GM23248 (cell line): ENCODE data around the gene TANGO6. TPM values are rescaled to one million over a fixed set of nuclear protein-coding genes. Genes with fewer than 3 reads are reported as not detected.

Experiments
- DNase-seq: peaks from one replicate; pipeline ENCODE4 v3.0.0-alpha.2; 2015
- H2AFZ ChIP-seq: fragments of 200-600 bp; sonication (generic); 2 replicates; pipeline ENCODE4 v1.6.1; 2016; ENCODE audit warnings: antibody characterized with exemption
- H3F3A ChIP-seq: fragments of 200-600 bp; sonication (generic); 2 replicates; pipeline ENCODE4 v1.6.1; 2016; ENCODE audit warnings: mild to moderate bottlenecking, antibody characterized with exemption, mixed run types; ENCODE audit not compliant: insufficient read depth
- H3K27ac ChIP-seq: fragments of 200-600 bp; sonication (generic); 2 replicates; pipeline ENCODE4 v1.5.1; 2016; ENCODE audit warnings: mild to moderate bottlenecking
- H3K27me3 ChIP-seq: fragments of 200-600 bp; sonication (generic); replicated peaks from 2 replicates; pipeline ENCODE4 v1.6.1; 2016; ENCODE audit warnings: mild to moderate bottlenecking; ENCODE audit not compliant: insufficient read depth
- H3K36me3 ChIP-seq: fragments of 200-600 bp; sonication (generic); 2 replicates; pipeline ENCODE4 v1.6.1; 2016; ENCODE audit warnings: low read depth, mild to moderate bottlenecking
- H3K4me1 ChIP-seq: fragments of 200-600 bp; sonication (generic); 2 replicates; pipeline ENCODE4 v1.6.1; 2016; ENCODE audit warnings: mild to moderate bottlenecking; ENCODE audit not compliant: insufficient read depth
- H3K4me2 ChIP-seq: fragments of 200-600 bp; sonication (generic); one replicate; pipeline ENCODE4 v1.6.1; 2016; ENCODE audit warnings: mild to moderate bottlenecking; ENCODE audit not compliant: unreplicated experiment
- H3K4me3 ChIP-seq: fragments of 200-600 bp; sonication (generic); 2 replicates; pipeline ENCODE4 v1.5.1; 2016; ENCODE audit warnings: mild to moderate bottlenecking
- H3K79me2 ChIP-seq: fragments of 200-600 bp; sonication (generic); 2 replicates; pipeline ENCODE4 v1.6.1; 2016; ENCODE audit warnings: mild to moderate bottlenecking; ENCODE audit not compliant: insufficient read depth
- H3K9ac ChIP-seq: fragments of 200-600 bp; sonication (generic); 2 replicates; pipeline ENCODE4 v1.6.1; 2016; ENCODE audit warnings: mild to moderate bottlenecking
- H3K9me2 ChIP-seq: fragments of 200-600 bp; sonication (generic); 2 replicates; pipeline ENCODE4 v1.6.1; 2016; ENCODE audit warnings: mixed run types, mild to moderate bottlenecking, moderate library complexity; ENCODE audit not compliant: insufficient read depth
- H3K9me3 ChIP-seq: fragments of 200-600 bp; sonication (generic); one replicate; pipeline ENCODE4 v1.6.1; 2017; ENCODE audit warnings: low read depth
- H4K20me1 ChIP-seq: fragments of 200-600 bp; sonication (generic); 2 replicates; pipeline ENCODE4 v1.6.0; 2016; ENCODE audit not compliant: insufficient read depth
- EZH2 ChIP-seq: fragments of 200-600 bp; sonication (generic); IDR thresholded peaks from 2 replicates; pipeline ENCODE4 v1.6.1; 2018; ENCODE audit warnings: antibody characterized with exemption, mild to moderate bottlenecking; ENCODE audit not compliant: insufficient read depth, poor library complexity, severe bottlenecking
- EZH2phosphoT487 ChIP-seq: fragments of 200-600 bp; sonication (generic); IDR thresholded peaks from 2 replicates; pipeline ENCODE4 v1.6.1; 2018; ENCODE audit warnings: antibody characterized with exemption, moderate library complexity, mild to moderate bottlenecking, low read depth; ENCODE audit not compliant: insufficient read depth
- WGBS, 2 experiments: methylation state at CpG; one replicate each; pipeline ENCODE4 v1.1.6; 2015 to 2017; ENCODE audit warnings: low lambda C conversion rate in 2 of 2, low coverage in 1 of 2; ENCODE audit errors: missing lambda C conversion rate in 2 of 2; 5-methylcytosine and 5-hydroxymethylcytosine counted together
- in situ Hi-C: fragments of 300-500 bp; cut with MboI; formaldehyde crosslinking; loops from 2 replicates; pipeline ENCODE4 v1.15.0; 2020
- polyA plus RNA-seq: library from polyadenylated mRNA; unstranded; fragments of >200 nt; fragmentation: Nextera tagmentation; extraction: Ambion mirVana; gene quantifications from 2 replicates; pipeline ENCODE4 v1.2.1, GENCODE V29; 2016
- total RNA-seq: library from RNA; depleted of rRNA; stranded (reverse); fragments of >200 nt; shearing (Covaris generic); gene quantifications from 2 replicates; pipeline ENCODE4 v1.2.3, GENCODE V29; 2014

The TANGO6 gene
- total and polyA plus RNA-seq, 2 experiments from 2014 or later, result 7.8 to 12.8 TPM

DNA sequence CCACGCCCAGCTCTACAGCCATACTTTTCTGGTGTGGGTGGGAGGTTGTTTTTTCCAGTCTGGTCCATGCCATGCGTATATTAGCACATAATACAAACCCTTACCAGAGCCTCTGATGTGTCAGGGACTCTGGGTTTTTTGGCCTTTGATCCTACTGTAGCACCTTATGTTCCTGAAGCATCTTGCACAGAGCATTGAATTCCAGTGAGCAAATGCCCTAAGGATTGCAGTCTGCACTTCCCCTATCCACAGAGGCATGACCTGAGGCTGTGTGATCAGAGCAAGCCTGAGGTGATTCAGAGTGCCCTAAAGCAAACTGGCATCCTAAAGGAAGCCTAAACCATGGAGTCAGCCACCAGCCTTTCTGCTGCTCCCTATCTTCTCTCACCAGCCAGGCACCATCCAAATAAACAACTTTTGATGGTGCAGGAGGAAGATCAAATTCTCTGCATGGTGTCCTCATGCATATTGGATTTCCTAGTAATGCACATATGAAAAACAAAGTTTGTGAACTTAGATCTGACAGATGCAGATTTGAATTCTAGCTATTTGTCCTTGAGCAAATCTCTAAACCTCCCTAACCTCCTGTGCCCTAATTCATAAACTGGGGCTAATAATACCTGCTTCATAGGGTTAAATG is 220.9 kb downstream of the TANGO6 start:
- Histone ChIP-seq H3K4me1 (peaks cover 12% of the 10 kb centered on the region), H4K20me1 (no peaks in the 10 kb centered on the region), H3K9ac (no peak overlapping the region), H3K79me2 (no peaks in the 10 kb centered on the region), H2AFZ (no peak overlapping the region), H3K4me3 (no peak overlapping the region), H3K27me3 (no peaks in the 10 kb centered on the region), H3K36me3 (no peaks in the 10 kb centered on the region), H3K27ac (peak overlapping the region; percentile 22), H3K4me2 (no peak overlapping the region), H3F3A (peaks cover 9% of the 10 kb centered on the region; the same call in 1 of the 2 replicates), H3K9me3 (no peaks in the 10 kb centered on the region), H3K9me2 (no peaks in the 10 kb centered on the region)
- 96% methylated on average over 2 of the region's 2 CpGs for WGBS, 2 experiments
- in situ Hi-C loops, result no loop called here
- TF ChIP-seq EZH2, result no peak
- DNase-seq, result peak; percentile 72

DNA sequence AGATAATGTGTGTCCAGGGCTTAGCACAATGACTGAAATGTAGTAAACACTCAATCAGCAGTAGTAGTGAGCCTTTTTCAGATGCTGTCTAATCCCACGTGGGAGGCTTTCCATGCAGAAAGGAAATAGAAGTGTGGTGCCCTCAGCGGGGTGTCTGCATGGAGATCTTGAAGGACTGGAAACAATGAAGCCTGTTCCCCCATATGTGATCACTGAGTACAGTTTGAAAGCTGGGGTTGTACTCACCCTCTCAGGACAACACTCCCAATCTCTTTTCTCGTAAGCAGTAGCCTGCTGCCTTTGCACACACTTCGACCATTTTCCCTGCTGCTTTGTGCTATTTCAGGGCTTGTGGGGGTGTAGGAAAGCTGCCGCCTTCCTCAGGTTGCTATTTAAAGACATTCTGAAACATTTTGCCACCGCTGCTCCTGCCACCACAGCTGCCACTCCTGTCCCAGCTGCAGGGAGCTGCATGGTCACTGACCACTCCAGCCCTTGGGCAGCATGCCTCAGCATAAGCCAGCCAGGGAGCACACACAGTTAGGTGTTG is 221.5 kb downstream of the TANGO6 start:
- no peak overlapping the region for H3K9ac ChIP-seq
- TF ChIP-seq EZH2phosphoT487, result no peak
- TF ChIP-seq EZH2, result no peak
- no peak overlapping the region for H3K4me2 ChIP-seq
- H3K9me3 ChIP-seq, result no peaks in the 10 kb centered on the region
- H3K4me1 ChIP-seq, result peaks cover 12% of the 10 kb centered on the region
- peak overlapping the region; percentile 22 for H3K27ac ChIP-seq
- H4K20me1 ChIP-seq, result no peaks in the 10 kb centered on the region
- H3K4me3 ChIP-seq, result no peak overlapping the region
- in situ Hi-C loops, result no loop called here
- no peaks in the 10 kb centered on the region for H3K79me2 ChIP-seq
- H2AFZ ChIP-seq, result no peak overlapping the region
- H3K36me3 ChIP-seq, result no peaks in the 10 kb centered on the region
- 57 to 59% methylated on average over 6 of the region's 6 CpGs for WGBS, 2 experiments
- peak; percentile 20 for DNase-seq
- H3F3A ChIP-seq, result peaks cover 9% of the 10 kb centered on the region; the same call in 1 of the 2 replicates
- H3K27me3 ChIP-seq, result no peaks in the 10 kb centered on the region
- H3K9me2 ChIP-seq, result no peaks in the 10 kb centered on the region

DNA sequence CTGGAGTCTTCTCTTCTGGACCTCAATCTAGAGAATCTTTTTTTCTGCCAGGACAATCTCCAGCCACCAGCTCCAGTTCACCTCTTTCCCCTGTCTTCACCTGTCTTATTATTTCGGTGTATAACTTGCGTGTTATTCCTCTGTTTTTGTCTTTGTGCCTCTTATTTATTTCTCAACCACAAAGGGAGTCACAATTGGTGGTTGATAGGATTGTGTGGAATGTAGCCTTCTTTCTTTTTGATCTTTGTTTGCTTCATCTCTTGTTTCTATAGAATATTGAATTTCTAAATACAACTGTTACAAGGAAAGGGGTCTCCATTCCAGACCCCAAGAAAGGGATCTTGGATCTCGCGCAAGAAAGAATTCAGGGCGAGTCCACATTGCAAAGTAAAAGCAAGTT is 226.2 kb downstream of the TANGO6 start:
- TF ChIP-seq EZH2, result no peak

DNA sequence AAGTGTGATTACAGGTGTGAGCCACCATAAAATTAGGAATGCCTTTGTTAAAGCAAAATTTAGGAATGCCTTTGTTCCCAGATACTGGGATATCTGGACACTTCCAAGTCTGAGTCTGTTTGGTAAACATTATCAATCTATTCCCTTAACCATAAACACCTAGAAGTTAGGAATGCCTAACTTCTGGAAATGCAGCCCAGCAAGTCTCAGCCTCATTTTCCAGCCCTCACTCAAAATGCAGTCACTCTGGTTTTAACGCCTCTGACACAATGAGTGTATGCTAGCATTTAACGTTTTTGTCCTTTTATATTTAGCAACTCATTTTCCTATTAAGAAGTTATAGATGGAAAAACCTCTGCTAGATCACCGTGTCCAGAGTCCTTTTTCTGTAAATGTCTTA is 227.7 kb downstream of the TANGO6 start:
- Histone ChIP-seq H3K9me3 (no peaks in the 10 kb centered on the region), H3K36me3 (no peaks in the 10 kb centered on the region), H3K27me3 (no peaks in the 10 kb centered on the region), H2AFZ (no peak overlapping the region), H3K79me2 (no peaks in the 10 kb centered on the region), H3K4me3 (no peak overlapping the region), H4K20me1 (no peaks in the 10 kb centered on the region), H3F3A (peaks cover 3% of the 10 kb centered on the region; the same call in 1 of the 2 replicates), H3K9me2 (no peaks in the 10 kb centered on the region), H3K4me2 (no peak overlapping the region), H3K27ac (no peak overlapping the region), H3K9ac (no peak overlapping the region), H3K4me1 (peaks cover 13% of the 10 kb centered on the region)
- in situ Hi-C loops, result no loop called here
- WGBS, 2 experiments, result 82 to 84% methylated on average over 3 of the region's 3 CpGs
- DNase-seq, result no peak
- TF ChIP-seq EZH2 (no peak), EZH2phosphoT487 (no peak)

More for the DNA sequence above, 226.2 kb downstream of the TANGO6 start:
- 99% methylated on average over 5 of the region's 5 CpGs for WGBS, 2 experiments
- no peak for DNase-seq
- in situ Hi-C loops, result no loop called here
- H3K9me2 ChIP-seq, result no peaks in the 10 kb centered on the region
- no peak overlapping the region for H3K4me2 ChIP-seq
- H3K4me3 ChIP-seq, result no peak overlapping the region
- H2AFZ ChIP-seq, result no peak overlapping the region
- no peaks in the 10 kb centered on the region for H4K20me1 ChIP-seq
- H3K9me3 ChIP-seq, result no peaks in the 10 kb centered on the region
- H3K27me3 ChIP-seq, result no peaks in the 10 kb centered on the region
- no peaks in the 10 kb centered on the region for H3K36me3 ChIP-seq
- peaks cover 4% of the 10 kb centered on the region; the same call in 1 of the 2 replicates for H3F3A ChIP-seq
- no peak overlapping the region for H3K27ac ChIP-seq
- H3K4me1 ChIP-seq, result peaks cover 17% of the 10 kb centered on the region
- H3K79me2 ChIP-seq, result no peaks in the 10 kb centered on the region
- H3K9ac ChIP-seq, result no peak overlapping the region

DNA sequence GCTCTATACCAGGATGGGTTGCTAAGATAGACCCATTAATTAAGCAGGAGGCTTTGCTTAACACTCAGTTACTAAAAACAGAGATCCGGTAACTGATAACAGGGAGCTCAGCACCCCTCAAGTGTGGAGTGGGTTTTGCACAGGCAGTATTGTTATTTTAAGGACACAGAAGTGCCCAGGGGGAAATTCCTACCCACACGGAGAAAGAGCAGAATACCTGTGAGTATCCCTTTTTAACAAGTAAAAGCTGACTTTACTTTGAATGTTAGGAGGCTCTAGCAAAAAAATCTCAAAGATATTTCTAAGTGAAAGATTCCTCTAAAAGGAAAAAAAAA is 229.3 kb downstream of the TANGO6 start:
- DNase-seq, result no peak
- Histone ChIP-seq H3F3A (peaks cover 3% of the 10 kb centered on the region; the same call in 1 of the 2 replicates), H4K20me1 (no peaks in the 10 kb centered on the region), H3K9ac (no peak overlapping the region), H3K9me3 (no peaks in the 10 kb centered on the region), H3K79me2 (no peaks in the 10 kb centered on the region), H3K4me3 (no peak overlapping the region), H3K36me3 (no peaks in the 10 kb centered on the region), H3K4me2 (no peak overlapping the region), H3K27me3 (no peaks in the 10 kb centered on the region), H2AFZ (no peak overlapping the region), H3K9me2 (no peaks in the 10 kb centered on the region), H3K4me1 (peaks cover 13% of the 10 kb centered on the region), H3K27ac (no peak overlapping the region)
- TF ChIP-seq EZH2phosphoT487 (no peak), EZH2 (no peak)
- in situ Hi-C loops, result no loop called here
- WGBS, 2 experiments, result 71 to 74% methylated on average over 2 of the region's 2 CpGs
